Panc1 (cell line): ENCODE measurements around the gene AGER. TPM values are rescaled to one million over a fixed set of nuclear protein-coding genes. Genes with fewer than 3 reads are reported as not detected.

Source experiments
- ATAC-seq: fragments of 200-7000 bp; cut with Tn5 transposase; 2 replicates; pipeline ENCODE4 v1.9.1; 2020; ENCODE audit warnings: mild to moderate bottlenecking, moderate library complexity
- BruUV-seq: library from RNA; stranded (reverse); fragments of 400-500 nt; replicated peaks from 2 replicates; lab custom pipeline; 2021; lab: Mats Ljungman, UMichigan
- CTCF ChIA-PET: fragments of 300-600 bp; sonication (Branson Sonifier 250); formaldehyde crosslinking; loops from one replicate; lab custom pipeline; 2022; ENCODE audit warnings: antibody characterized with exemption; lab: Charles Lee
- POLR2A ChIA-PET: fragments of 300-600 bp; sonication (Branson Sonifier 250); formaldehyde crosslinking; loops from one replicate; lab custom pipeline; 2022; ENCODE audit warnings: antibody characterized with exemption; lab: Charles Lee
- DNase-seq: peaks from one replicate; pipeline ENCODE4 v3.0.0-alpha.2; 2010; ENCODE audit warnings: low read depth, low spot score
- H3K27ac ChIP-seq: 2 replicates; pipeline ENCODE4 v1.5.1; 2011; ENCODE audit warnings: mild to moderate bottlenecking, low read length, inconsistent platforms
- H3K27me3 ChIP-seq: fragments of 200-500 bp; sonication (Bioruptor generic); 2 replicates; pipeline ENCODE4 v1.6.0; 2014; ENCODE audit warnings: low read length, inconsistent platforms; ENCODE audit not compliant: control insufficient read depth, insufficient read depth
- H3K36me3 ChIP-seq: fragments of 200-500 bp; sonication (Bioruptor generic); 2 replicates; pipeline ENCODE4 v1.5.1; 2014; ENCODE audit warnings: inconsistent platforms, mild to moderate bottlenecking, low read length, moderate library complexity; ENCODE audit not compliant: control insufficient read depth, insufficient read depth
- H3K4me1 ChIP-seq: 2 replicates; pipeline ENCODE4 v1.5.1; 2011; ENCODE audit warnings: inconsistent platforms, mild to moderate bottlenecking, low read length, moderate library complexity; ENCODE audit not compliant: control insufficient read depth, insufficient read depth
- H3K4me3 ChIP-seq, 2 experiments: 2 replicates each; pipeline ENCODE4 v1.5.1; 2011 to 2012; ENCODE audit warnings: low read depth in 2 of 2, low read length in 2 of 2, mild to moderate bottlenecking in 2 of 2, inconsistent platforms in 1 of 2, moderate library complexity in 1 of 2
- H3K9me3 ChIP-seq: fragments of 200-500 bp; sonication (Bioruptor generic); 2 replicates; pipeline ENCODE4 v1.5.1; 2014; ENCODE audit warnings: low read depth, mild to moderate bottlenecking, inconsistent platforms, low read length, moderate library complexity; ENCODE audit not compliant: control insufficient read depth, insufficient read depth
- CTCF ChIP-seq: fragments of 450-650 bp; IDR thresholded peaks from 2 replicates; pipeline ENCODE4 v1.5.1; 2017; ENCODE audit warnings: mild to moderate bottlenecking
- POLR2AphosphoS5 ChIP-seq: IDR thresholded peaks from 2 replicates; pipeline ENCODE4 v1.6.1; 2012; ENCODE audit warnings: mild to moderate bottlenecking, low read depth, low read length, moderate library complexity
- SIN3A ChIP-seq: IDR thresholded peaks from 2 replicates; pipeline ENCODE4 v1.6.1; 2012; ENCODE audit warnings: low read depth, mild to moderate bottlenecking, low read length, moderate library complexity, borderline replicate concordance; ENCODE audit not compliant: insufficient read depth
- TCF7L2 ChIP-seq: IDR thresholded peaks from 2 replicates; pipeline ENCODE4 v1.6.1; 2011; ENCODE audit warnings: mild to moderate bottlenecking, low read depth, low read length, inconsistent platforms
- in situ Hi-C: cut with HindIII; loops from 2 replicates; pipeline ENCODE4 v1.10.0; 2016; ENCODE audit warnings: low sequenced_read_pairs, low pct_unique_long_range_greater_than_20kb
- intact Hi-C: fragments of 100-400 bp; cut with micrococcal nuclease; formaldehyde crosslinking; loops from one replicate; pipeline ENCODE4 v1.10.0; 2022; ENCODE audit not compliant: unreplicated experiment
- total RNA-seq: library from RNA; stranded (reverse); gene quantifications from one replicate; pipeline ENCODE4 v1.2.1, GENCODE V29; 2021; ENCODE audit not compliant: unreplicated experiment
- TF ChIP-seq, protein P1 (sequence below), 2 experiments: IDR thresholded peaks; 2 replicates each; pipeline ENCODE4 v1.6.1; 2011 to 2012; ENCODE audit warnings: low read depth in 2 of 2, control low read depth in 1 of 2, low read length in 1 of 2, mild to moderate bottlenecking in 1 of 2, moderate library complexity in 1 of 2; ENCODE audit not compliant: insufficient read depth in 1 of 2

The AGER gene
- total RNA-seq, 1 experiment from 2014 or later, result 3.7 TPM

GRCh38 chr6:32149932-32150870 lies 33.9 kb downstream of the AGER start:
- intact Hi-C loops (no loop called here), in situ Hi-C loops (no loop called here)
- no peak for TF ChIP-seq TCF7L2
- TF ChIP-seq, protein P1, sequence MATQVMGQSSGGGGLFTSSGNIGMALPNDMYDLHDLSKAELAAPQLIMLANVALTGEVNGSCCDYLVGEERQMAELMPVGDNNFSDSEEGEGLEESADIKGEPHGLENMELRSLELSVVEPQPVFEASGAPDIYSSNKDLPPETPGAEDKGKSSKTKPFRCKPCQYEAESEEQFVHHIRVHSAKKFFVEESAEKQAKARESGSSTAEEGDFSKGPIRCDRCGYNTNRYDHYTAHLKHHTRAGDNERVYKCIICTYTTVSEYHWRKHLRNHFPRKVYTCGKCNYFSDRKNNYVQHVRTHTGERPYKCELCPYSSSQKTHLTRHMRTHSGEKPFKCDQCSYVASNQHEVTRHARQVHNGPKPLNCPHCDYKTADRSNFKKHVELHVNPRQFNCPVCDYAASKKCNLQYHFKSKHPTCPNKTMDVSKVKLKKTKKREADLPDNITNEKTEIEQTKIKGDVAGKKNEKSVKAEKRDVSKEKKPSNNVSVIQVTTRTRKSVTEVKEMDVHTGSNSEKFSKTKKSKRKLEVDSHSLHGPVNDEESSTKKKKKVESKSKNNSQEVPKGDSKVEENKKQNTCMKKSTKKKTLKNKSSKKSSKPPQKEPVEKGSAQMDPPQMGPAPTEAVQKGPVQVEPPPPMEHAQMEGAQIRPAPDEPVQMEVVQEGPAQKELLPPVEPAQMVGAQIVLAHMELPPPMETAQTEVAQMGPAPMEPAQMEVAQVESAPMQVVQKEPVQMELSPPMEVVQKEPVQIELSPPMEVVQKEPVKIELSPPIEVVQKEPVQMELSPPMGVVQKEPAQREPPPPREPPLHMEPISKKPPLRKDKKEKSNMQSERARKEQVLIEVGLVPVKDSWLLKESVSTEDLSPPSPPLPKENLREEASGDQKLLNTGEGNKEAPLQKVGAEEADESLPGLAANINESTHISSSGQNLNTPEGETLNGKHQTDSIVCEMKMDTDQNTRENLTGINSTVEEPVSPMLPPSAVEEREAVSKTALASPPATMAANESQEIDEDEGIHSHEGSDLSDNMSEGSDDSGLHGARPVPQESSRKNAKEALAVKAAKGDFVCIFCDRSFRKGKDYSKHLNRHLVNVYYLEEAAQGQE (IDR thresholded peaks at IDR 0.05; ENCODE audit: insufficient read depth in 1 of 2, low read depth in 2 of 2, low read length in 1 of 2), result no peak
- TF ChIP-seq SIN3A, result no peak
- no peak for TF ChIP-seq POLR2AphosphoS5
- TF ChIP-seq CTCF, result no peak
- Histone ChIP-seq H3K4me3 (no peak overlapping the region), H3K36me3 (no peaks in the 10 kb centered on the region; the same call in 1 of the 2 replicates), H3K27ac (no peak overlapping the region), H3K9me3 (no peaks in the 10 kb centered on the region), H3K27me3 (no peaks in the 10 kb centered on the region), H3K4me1 (peaks cover 20% of the 10 kb centered on the region)
- POLR2A ChIA-PET, result no interaction called here
- CTCF ChIA-PET, result no interaction called here
- ATAC-seq, result no peak
- no peak for DNase-seq
- BruUV-seq, result no TSS peak

DNA sequence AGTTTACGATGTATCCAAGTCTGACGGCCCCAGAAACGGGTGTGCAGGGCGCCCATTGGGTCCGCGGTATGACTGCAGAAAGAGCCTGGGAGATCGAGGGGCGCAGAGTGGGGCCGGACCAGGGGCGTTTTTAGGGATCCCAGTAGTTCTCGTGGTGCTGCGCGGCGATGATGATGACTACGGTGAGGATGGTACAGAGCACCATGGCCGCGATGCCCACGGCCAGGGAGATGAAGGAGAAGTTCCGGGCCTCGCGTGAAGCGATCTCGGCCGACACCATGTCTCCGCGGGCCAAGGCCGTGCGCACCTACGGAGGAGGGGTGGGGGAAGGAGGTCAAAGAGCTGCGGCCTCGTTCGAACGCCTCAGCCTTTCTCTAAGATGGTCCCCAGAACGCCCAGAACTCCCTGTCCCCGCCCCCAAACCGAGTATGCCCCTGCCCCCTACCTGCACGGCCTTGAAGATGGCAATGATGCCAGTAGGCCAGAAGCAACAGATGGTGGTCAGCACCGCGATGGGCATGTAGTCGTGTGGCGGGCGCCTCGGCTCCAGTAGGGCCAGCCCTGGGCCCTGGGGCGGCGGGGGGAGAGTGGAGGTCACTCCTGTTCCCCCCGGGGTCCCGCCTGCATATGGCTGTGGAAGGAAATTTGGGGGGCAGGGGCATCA lies 34.8 kb downstream of the AGER start:
- intact Hi-C loops, result no loop called here
- Histone ChIP-seq H3K27ac (no peak overlapping the region), H3K4me1 (peaks cover 14% of the 10 kb centered on the region), H3K27me3 (no peaks in the 10 kb centered on the region), H3K4me3 (no peak overlapping the region), H3K9me3 (no peaks in the 10 kb centered on the region), H3K36me3 (no peaks in the 10 kb centered on the region; the same call in 1 of the 2 replicates)
- ATAC-seq, result no peak
- TF ChIP-seq, protein P1 (IDR thresholded peaks at IDR 0.05; ENCODE audit: insufficient read depth in 1 of 2, low read depth in 2 of 2, low read length in 1 of 2), result no peak
- TF ChIP-seq SIN3A (no peak), TCF7L2 (no peak), CTCF (no peak), POLR2AphosphoS5 (no peak)
- no peak for DNase-seq
- BruUV-seq, result no TSS peak
- in situ Hi-C loops, result no loop called here
- ChIA-PET POLR2A (no interaction called here), CTCF (no interaction called here)
